Measurements from ENCODE around the gene KRT23.

KRT23 gene

GRCh38 chr17:40986920-40987319 is 49.5 kb upstream of the KRT23 start:
- no peak overlapping the region for H3K4me3 ChIP-seq (ENCODE audit: low read depth, low read length)
- no peaks in the 10 kb centered on the region for H3K36me3 ChIP-seq (ENCODE audit: control insufficient read depth in 2 of 2, insufficient read depth in 1 of 2, low read length in 2 of 2)
- TF ChIP-seq ZNF549 (tag by site-specific recombination; IDR thresholded peaks at IDR 0.05) = no peak
- TF ChIP-seq, protein P1, sequence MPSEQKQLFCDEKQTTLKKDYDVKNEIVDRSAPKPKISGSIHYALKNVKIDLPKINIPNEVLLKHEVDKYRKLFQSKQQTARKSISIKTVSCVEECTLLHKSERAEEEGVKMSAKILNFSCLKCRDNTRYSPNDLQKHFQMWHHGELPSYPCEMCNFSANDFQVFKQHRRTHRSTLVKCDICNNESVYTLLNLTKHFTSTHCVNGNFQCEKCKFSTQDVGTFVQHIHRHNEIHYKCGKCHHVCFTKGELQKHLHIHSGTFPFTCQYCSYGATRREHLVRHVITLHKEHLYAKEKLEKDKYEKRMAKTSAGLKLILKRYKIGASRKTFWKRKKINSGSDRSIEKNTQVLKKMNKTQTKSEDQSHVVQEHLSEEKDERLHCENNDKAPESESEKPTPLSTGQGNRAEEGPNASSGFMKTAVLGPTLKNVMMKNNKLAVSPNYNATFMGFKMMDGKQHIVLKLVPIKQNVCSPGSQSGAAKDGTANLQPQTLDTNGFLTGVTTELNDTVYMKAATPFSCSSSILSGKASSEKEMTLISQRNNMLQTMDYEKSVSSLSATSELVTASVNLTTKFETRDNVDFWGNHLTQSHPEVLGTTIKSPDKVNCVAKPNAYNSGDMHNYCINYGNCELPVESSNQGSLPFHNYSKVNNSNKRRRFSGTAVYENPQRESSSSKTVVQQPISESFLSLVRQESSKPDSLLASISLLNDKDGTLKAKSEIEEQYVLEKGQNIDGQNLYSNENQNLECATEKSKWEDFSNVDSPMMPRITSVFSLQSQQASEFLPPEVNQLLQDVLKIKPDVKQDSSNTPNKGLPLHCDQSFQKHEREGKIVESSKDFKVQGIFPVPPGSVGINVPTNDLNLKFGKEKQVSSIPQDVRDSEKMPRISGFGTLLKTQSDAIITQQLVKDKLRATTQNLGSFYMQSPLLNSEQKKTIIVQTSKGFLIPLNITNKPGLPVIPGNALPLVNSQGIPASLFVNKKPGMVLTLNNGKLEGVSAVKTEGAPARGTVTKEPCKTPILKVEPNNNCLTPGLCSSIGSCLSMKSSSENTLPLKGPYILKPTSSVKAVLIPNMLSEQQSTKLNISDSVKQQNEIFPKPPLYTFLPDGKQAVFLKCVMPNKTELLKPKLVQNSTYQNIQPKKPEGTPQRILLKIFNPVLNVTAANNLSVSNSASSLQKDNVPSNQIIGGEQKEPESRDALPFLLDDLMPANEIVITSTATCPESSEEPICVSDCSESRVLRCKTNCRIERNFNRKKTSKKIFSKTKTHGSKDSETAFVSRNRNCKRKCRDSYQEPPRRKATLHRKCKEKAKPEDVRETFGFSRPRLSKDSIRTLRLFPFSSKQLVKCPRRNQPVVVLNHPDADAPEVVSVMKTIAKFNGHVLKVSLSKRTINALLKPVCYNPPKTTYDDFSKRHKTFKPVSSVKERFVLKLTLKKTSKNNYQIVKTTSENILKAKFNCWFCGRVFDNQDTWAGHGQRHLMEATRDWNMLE (tag by site-specific recombination; conservative IDR thresholded peaks at IDR 0.05; ENCODE audit: low read depth) = no peak
- TF ChIP-seq PBX3 (CRISPR knock-in tag; IDR thresholded peaks at IDR 0.05) = no peak
- TF ChIP-seq ZNF302 (tag by site-specific recombination; IDR thresholded peaks at IDR 0.05; ENCODE audit: low read depth) = no peak
- peak; percentile 71 for TF ChIP-seq SCRT2 (tag by site-specific recombination; IDR thresholded peaks at IDR 0.05)
- peak; percentile 62; the same call in 1 of the 2 replicates for TF ChIP-seq SCRT1 (tag by site-specific recombination; IDR thresholded peaks at IDR 0.05; ENCODE audit: borderline replicate concordance)
- no peaks in the 10 kb centered on the region for H3K9me3 ChIP-seq (ENCODE audit: control insufficient read depth, insufficient read depth, low read depth, low read length)
- H3K27ac ChIP-seq (ENCODE audit: extremely low read depth, low read depth, low read length) = no peak overlapping the region
- CTCF ChIA-PET = interaction anchor here (0.6 to 1.0 kb wide), 3 partner anchors 8 to 562 kb away, joined by 3 to 6 read pairs (median 4); no protein-coding TSS in a partner anchor
- no peaks in the 10 kb centered on the region for H3K4me1 ChIP-seq (ENCODE audit: control insufficient read depth, insufficient read depth, low read length)
- POLR2A ChIA-PET = no interaction called here

GRCh38 chr17:40984226-40984625 is 46.8 kb upstream of the KRT23 start, which contains the start of gene KRT40:
Gene KRT40 (minus strand): TSS chr17:40984326. CDS start chr17:40984273, 53 bp downstream.
- Histone ChIP-seq H3K36me3 (ENCODE audit: control insufficient read depth in 2 of 2, insufficient read depth in 1 of 2, low read length in 2 of 2) (no peaks in the 10 kb centered on the region), H3K27ac (ENCODE audit: extremely low read depth, low read depth, low read length) (no peak within 1 kb of the TSS), H3K4me3 (ENCODE audit: low read depth, low read length) (no peak within 1 kb of the TSS), H3K4me1 (ENCODE audit: control insufficient read depth, insufficient read depth, low read length) (no peaks in the 10 kb centered on the region), H3K9me3 (ENCODE audit: control insufficient read depth, insufficient read depth, low read depth, low read length) (no peaks in the 10 kb centered on the region)
- ChIA-PET CTCF (interaction anchor here (1.1 kb wide), 1 partner anchor 565 kb away, joined by 3 read pairs; no protein-coding TSS in a partner anchor), POLR2A (no interaction called here)
- TF ChIP-seq ZNF654 (tag by site-specific recombination; IDR thresholded peaks at IDR 0.05; ENCODE audit: low read depth) (no peak), ZBTB44 (tag by site-specific recombination; IDR thresholded peaks at IDR 0.05) (no peak), ZNF2 (tag by site-specific recombination; IDR thresholded peaks at IDR 0.05) (no peak), ZNF623 (tag by site-specific recombination; IDR thresholded peaks at IDR 0.05) (no peak), HIC1 (tag by site-specific recombination; IDR thresholded peaks at IDR 0.05) (no peak), ZBTB48 (tag by site-specific recombination; IDR thresholded peaks at IDR 0.05) (no peak), SCRT1 (tag by site-specific recombination; IDR thresholded peaks at IDR 0.05; ENCODE audit: borderline replicate concordance) (no peak)
- TF ChIP-seq, protein P2, sequence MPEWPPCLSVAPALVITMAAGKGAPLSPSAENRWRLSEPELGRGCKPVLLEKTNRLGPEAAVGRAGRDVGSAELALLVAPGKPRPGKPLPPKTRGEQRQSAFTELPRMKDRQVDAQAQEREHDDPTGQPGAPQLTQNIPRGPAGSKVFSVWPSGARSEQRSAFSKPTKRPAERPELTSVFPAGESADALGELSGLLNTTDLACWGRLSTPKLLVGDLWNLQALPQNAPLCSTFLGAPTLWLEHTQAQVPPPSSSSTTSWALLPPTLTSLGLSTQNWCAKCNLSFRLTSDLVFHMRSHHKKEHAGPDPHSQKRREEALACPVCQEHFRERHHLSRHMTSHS (tag by site-specific recombination; IDR thresholded peaks at IDR 0.05) = no peak
- TF ChIP-seq, protein P3, sequence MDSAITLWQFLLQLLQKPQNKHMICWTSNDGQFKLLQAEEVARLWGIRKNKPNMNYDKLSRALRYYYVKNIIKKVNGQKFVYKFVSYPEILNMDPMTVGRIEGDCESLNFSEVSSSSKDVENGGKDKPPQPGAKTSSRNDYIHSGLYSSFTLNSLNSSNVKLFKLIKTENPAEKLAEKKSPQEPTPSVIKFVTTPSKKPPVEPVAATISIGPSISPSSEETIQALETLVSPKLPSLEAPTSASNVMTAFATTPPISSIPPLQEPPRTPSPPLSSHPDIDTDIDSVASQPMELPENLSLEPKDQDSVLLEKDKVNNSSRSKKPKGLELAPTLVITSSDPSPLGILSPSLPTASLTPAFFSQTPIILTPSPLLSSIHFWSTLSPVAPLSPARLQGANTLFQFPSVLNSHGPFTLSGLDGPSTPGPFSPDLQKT (IDR thresholded peaks at IDR 0.05; ENCODE audit: borderline replicate concordance, low read depth, low read length) = no peak
- TF ChIP-seq, protein P4, sequence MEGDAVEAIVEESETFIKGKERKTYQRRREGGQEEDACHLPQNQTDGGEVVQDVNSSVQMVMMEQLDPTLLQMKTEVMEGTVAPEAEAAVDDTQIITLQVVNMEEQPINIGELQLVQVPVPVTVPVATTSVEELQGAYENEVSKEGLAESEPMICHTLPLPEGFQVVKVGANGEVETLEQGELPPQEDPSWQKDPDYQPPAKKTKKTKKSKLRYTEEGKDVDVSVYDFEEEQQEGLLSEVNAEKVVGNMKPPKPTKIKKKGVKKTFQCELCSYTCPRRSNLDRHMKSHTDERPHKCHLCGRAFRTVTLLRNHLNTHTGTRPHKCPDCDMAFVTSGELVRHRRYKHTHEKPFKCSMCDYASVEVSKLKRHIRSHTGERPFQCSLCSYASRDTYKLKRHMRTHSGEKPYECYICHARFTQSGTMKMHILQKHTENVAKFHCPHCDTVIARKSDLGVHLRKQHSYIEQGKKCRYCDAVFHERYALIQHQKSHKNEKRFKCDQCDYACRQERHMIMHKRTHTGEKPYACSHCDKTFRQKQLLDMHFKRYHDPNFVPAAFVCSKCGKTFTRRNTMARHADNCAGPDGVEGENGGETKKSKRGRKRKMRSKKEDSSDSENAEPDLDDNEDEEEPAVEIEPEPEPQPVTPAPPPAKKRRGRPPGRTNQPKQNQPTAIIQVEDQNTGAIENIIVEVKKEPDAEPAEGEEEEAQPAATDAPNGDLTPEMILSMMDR (tag by site-specific recombination; IDR thresholded peaks at IDR 0.05) = no peak
- TF ChIP-seq, protein P5, sequence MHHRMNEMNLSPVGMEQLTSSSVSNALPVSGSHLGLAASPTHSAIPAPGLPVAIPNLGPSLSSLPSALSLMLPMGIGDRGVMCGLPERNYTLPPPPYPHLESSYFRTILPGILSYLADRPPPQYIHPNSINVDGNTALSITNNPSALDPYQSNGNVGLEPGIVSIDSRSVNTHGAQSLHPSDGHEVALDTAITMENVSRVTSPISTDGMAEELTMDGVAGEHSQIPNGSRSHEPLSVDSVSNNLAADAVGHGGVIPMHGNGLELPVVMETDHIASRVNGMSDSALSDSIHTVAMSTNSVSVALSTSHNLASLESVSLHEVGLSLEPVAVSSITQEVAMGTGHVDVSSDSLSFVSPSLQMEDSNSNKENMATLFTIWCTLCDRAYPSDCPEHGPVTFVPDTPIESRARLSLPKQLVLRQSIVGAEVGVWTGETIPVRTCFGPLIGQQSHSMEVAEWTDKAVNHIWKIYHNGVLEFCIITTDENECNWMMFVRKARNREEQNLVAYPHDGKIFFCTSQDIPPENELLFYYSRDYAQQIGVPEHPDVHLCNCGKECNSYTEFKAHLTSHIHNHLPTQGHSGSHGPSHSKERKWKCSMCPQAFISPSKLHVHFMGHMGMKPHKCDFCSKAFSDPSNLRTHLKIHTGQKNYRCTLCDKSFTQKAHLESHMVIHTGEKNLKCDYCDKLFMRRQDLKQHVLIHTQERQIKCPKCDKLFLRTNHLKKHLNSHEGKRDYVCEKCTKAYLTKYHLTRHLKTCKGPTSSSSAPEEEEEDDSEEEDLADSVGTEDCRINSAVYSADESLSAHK (tag by site-specific recombination; IDR thresholded peaks at IDR 0.05) = no peak

All from HEK293 (cell line).